Skeletal muscle cell (primary cell): ENCODE results near the gene SNED1.
A peak's percentile ranks its signal among the peaks of the same experiment; 100 is the strongest.

Experiments
- DNase-seq: peaks from one replicate; pipeline ENCODE4 v3.0.0-alpha.2; 2010; ENCODE audit warnings: low read depth
- H3K4me3 ChIP-seq: 2 replicates; pipeline ENCODE4 v1.5.1; 2011; ENCODE audit warnings: low read depth, mild to moderate bottlenecking, control low read depth, low read length, moderate library complexity

SNED1 gene

DNA sequence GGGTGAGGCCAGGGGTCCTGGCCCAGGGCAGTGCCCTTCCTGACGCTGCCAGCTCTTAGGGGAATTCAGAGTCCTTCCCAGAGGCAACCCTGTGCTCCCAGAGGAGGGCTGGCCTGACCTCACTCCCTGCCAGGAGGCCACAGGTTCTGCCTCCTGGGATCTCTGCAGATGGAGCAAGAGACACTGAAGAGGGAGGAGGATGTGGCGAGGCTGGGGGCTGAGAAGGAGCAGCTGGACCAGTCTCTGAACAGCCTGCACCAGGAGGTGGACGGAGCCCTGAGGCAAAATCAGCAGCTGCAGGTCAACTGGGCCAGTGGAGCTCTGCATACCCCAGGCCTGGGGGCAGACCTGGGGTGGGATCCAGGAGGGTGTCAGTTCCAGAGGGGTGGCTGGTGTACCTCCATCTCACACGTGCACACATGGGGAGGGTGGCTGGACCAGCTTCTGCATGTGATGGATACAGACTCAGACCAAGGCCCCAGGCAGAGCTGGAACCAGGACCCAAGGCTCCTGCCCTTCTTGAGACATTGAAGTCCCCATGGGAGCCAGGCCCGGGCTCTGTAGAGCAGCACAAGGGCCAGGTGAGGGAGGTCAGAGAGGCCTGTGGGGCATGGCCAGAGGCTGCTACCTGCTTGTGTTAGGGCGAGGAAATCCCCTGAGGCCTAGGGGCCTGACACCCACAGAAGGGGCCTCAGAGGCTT, 9.7 kb upstream of the SNED1 start:
- no peak for DNase-seq
- no peak overlapping the region for H3K4me3 ChIP-seq

DNA sequence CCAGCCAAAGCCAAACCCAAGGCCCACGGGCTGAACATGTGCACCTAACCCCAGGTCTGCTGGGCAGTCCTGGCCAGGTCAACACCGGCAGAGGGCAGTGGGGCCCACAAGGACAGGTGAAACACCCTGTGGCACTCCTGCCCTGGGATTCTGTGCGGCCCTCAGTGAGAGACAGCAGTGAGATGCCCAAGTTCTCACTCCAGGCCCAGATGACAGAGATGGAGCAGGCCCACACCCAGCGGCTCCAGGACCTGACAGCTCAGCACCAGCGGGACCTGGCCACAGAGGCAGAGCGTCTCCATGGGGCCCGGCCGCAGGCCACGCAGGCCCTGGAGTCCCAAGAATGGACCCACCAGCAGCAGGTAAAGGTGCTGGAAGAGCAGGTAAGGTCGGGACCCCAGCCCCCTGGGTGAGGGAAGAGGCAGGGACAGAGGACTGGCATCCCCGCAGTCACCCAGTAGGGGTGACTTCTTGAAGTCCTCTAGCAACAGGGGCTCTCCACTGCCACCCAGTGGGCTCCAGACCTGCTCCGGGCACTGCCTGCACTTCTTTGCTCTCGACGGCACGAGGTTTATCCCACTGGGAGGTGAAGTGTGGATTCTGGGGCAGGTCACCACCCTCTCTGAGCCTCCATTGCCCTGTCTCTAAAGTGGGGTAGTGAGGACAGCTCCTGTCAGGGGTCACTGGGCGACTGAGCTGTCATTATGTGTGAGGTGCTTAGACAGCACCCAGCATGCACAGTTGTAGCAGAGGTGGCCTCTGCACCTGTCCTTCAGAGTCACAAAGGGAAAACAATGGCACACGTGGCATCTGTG, 8.8 kb upstream of the SNED1 start:
- no peak for DNase-seq
- no peak overlapping the region for H3K4me3 ChIP-seq

DNA sequence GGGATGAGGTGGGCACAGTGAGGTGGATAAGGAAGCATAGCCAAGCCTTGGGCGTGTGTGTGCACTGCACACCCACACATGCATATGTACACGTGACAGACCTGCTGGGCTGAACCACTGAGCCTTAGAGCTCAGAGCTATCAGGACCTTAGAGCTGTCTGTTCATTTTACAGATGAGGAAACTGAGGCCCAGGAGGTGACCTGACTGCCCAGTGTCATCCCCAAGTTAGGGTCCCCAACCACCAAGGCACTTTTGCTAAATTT, 8.2 kb upstream of the SNED1 start:
- no peak for DNase-seq
- H3K4me3 ChIP-seq: no peak overlapping the region

DNA sequence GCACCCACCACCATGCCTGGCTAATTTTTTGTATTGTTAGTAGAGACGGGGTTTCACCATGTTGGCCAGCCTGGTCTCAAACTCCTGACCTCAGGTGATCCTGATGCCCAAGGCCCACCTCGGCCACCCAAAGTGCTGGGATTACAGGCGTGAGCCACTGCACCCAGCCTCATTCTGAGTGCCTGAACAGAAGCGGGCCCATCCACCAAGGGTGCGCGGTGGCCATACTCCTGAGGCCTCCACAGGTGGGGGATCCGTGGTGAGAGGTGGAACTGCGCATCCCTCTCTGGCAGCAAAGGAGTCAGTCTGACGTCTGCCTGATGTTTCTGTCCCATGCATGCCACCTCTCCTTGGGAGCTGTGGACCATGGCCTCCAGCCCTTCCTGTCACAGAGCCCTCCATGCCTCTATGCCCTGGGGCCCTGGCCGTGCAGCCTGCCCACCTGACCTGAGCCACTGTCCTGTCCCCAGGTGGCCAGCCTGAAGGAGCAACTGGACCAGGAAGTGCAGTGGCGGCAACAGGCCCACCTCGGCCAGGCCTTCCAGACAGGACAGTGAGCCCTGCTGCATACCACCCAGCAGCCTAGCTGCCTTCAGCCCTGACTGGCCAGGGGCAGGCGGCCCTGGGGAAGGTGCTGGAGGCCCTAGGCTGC, 7.6 kb upstream of the SNED1 start:
- H3K4me3 ChIP-seq: no peak overlapping the region
- DNase-seq: no peak

DNA sequence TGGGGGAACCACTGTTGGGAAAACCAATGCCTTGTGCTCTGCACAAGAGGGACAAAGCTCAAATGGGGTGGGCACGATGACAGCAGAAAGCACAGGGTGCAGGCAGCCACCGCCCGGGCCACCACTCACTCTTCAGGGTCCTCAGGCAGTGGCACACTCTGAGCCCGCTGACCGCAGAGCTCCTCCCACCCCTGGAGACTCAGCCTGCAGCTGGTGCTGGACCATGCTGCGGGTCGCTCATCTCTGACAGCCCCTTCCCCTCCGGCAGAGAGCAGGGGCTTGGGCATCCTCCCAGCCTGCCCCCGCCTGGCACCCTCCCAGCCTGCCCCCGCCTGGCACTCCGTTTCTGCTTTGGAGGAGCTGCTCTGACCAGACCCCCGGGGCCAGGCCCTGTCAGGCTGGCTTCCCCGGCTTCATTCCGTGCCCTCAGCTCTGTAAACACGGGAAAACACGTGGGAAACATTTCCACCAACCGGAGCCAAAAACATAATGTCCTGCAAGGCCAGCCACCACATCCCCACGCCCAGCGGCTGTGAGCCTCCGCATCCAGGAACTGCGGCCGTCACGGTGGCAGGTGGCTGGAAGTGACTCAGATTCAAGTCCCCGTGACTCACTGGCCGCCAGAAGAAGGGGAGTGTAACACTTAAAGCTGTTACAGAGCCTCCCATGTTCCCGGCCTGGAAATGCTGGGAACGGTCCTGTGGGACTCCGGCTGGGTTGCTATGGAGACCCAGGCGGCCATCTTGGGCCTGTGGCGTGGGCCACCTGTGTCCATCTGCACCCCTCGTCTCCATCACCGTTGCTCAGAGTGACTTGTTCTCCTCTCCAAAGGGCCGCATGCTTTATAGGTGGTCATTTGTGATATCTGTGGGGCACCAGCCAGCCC, 6.8 kb upstream of the SNED1 start:
- peak; percentile 92 for DNase-seq
- H3K4me3 ChIP-seq: no peak overlapping the region

DNA sequence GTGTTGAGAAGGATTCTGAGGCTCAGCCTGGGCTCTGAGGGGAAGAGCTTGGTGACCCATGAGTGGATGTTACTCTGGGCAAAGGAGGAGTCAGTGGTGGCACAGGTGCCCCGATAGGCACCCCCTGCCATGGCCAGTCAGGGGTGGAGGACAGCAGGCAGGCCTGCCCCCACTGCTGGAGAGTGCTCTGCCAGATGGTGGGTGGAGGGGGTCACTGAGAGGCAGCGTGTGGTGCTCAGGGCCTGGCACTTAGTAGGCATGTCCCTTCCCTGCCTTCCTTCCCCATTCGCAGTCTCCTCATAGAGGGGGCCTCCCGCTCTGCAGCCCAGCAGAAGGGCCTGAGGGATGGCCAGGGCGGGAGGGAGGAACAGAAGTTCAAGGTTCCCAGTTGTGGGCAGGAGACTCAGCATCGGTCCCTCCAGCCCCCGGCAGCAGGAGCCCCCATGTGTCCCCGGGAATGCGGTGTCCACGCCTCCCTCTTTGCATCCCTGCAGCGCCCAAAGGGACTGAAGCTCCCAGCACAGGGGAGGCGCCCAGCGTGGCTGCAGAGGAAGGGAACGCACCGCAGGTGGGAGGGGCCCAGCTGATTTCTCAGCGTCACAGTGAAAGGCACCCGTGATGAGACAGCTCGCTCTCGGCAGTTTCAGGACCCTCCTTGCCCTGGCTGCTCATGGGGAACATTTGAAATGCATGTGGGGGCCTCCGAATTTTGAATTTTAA, 5.7 kb upstream of the SNED1 start:
- DNase-seq: no peak
- no peak overlapping the region for H3K4me3 ChIP-seq

DNA sequence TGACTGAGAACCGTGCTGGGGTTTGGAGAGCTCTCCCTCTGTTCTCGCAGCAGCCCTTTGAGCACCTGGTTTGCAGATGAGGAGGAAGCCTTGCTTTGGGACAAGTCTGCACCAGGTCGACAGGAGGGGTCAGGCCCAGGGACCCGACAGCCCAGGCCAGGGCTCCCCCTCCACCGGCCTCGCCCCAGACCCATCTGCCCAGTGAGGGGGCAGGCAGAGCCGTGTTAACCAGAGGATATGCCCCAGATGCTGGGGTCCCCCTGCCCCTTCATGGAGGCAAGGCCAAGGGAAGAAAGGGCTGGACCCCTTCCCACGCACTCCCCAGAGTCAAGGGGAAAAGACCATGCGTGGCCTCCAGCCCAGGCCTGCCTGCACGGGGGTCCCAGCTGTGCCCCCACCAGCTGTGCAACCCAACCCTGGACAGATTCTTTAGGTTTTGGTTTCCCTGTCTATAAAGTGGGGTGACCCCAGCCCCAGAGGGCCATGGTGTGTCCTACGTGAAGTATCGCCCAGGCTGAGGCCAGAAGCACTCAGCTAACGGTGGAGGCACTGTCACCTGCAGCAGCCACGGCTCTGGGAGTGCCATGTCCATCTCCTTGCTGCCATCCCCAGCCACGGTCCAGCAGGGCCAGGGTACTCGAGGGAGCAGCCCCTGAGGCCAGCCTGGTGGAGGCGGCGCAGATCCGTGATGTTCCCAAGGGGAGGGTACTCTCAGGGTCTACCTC, 4.8 kb upstream of the SNED1 start:
- H3K4me3 ChIP-seq: no peak overlapping the region
- DNase-seq: no peak

DNA sequence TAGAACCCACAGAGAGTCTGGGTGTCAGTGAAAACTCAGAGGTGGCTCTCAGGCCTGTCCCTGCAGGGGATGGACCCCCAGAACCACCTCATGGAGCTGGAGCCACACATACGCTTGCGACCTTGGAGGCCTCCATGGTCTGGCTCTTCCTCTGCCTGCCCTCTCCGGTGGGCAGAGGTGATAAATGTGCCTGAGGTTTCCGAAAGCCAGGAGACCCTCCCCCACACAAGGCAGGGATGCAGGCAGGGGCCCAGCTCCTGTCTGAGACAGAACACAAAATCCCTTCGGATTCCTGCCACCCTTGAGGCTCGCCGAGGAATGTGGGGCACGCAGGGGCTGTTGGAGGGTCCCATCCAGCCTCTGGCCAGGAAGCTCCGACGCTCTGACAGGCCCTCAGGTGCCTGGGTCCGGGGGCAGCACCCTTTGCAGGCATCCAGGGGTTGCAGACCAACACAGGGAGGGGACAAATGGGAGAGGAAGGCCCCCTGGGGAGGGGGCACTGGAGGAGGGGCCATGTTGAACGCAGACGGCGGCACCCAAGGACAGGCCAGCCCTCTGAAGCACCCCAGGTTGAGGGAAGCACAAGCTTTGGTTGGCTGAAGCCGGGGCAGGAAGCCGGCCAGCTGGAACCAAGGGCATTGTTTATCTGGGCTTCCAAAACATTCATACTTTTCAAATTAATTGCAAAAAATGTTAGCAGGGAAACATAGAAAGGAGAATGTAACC, 4.1 kb upstream of the SNED1 start:
- H3K4me3 ChIP-seq: no peak overlapping the region
- no peak for DNase-seq

DNA sequence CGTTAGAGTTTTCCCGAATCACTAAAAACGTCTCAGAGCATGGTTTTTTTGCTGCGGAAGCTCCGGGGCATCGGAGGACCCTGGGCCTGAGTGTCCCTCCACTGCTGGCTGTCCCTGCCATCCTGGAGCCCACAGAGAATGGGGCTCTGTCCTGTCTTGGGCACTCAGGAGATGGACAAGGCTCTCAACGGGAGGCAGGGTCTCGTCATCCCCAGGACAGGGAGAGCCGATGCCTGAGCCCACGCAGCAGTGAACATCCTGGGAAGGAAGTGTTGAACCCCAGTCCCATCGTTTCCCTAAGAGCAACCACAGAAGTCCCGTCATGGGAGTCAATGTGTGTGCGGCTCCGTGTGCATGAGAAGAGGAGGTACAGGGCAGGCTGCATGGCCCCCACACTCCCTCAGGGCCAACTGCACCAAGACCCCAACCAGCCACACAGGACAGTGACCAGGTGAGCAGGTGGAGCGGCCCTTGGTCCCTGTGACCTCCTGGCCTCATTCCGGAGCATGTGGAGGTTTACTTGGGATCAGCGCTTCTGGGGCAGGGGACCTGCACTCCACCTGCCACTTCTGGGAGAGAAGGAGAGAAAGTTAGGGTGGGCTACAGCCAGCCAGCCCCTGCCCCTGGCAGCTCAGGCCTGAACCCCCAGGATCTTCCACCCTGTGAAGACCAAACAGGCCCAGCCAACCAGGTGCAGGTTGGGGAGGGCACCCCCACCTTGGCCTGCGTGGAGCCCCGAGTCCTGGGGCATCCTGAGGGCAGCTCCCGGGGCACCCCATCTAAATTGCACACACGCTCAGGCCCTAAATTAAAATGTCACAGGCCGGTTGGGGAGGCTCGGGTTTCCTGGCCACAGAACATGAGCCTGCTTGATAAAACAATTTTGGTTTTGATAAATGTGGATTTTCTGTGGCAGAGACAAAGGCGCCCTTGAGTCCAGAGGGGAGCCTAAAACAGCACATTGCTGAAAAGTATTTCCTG, 3.1 kb upstream of the SNED1 start:
- no peak overlapping the region for H3K4me3 ChIP-seq
- DNase-seq: no peak

DNA sequence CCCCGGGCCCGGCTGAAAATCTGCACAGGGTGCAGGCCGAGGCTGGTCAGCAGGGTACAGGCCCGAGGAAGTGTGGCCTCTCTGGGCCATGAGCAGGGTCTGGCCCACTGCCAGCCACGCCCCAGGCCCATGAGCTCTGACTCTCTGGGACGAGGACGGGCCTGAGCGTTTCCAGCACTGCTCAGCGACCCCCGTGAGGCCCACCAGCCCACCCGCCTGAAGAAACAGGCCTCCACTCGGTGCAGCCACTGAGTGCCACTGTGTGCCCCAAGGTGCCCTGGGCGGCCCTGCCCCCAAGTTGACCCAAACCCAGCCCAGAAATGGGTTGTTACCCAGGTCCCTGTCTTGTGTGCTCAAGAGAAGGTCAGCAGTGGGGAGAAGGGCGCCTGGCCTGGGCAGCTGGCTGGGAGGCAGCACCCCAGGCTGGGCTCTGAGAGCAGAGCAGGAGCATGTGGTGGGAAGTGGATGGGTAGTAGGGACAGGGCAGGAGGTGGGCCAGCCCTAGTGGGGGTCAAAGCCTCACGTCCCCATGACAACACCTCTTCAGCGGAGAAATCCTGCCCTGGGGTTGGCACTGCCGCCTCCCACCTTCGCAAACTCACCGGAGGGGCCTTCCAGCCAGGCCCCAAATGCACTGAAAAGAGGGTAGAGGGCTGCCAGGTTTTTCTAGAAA, 2.1 kb upstream of the SNED1 start:
- no peak overlapping the region for H3K4me3 ChIP-seq
- DNase-seq: no peak

DNA sequence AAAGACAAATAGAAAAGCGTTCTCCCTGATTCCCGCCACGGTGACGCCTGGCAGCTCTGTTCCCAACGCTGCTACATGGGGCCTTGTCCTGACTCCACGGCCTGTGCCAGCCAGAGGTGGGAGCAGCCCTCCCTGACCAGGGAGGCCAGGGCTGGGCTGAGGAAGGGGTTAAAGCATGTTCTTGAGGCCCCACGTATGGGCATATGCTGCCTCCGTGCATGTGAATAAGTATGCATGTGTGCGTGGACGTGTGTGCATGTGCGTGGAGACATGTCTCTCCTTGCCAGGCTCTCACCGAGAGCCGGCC, 1.6 kb upstream of the SNED1 start:
- DNase-seq: no peak
- H3K4me3 ChIP-seq: no peak overlapping the region

DNA sequence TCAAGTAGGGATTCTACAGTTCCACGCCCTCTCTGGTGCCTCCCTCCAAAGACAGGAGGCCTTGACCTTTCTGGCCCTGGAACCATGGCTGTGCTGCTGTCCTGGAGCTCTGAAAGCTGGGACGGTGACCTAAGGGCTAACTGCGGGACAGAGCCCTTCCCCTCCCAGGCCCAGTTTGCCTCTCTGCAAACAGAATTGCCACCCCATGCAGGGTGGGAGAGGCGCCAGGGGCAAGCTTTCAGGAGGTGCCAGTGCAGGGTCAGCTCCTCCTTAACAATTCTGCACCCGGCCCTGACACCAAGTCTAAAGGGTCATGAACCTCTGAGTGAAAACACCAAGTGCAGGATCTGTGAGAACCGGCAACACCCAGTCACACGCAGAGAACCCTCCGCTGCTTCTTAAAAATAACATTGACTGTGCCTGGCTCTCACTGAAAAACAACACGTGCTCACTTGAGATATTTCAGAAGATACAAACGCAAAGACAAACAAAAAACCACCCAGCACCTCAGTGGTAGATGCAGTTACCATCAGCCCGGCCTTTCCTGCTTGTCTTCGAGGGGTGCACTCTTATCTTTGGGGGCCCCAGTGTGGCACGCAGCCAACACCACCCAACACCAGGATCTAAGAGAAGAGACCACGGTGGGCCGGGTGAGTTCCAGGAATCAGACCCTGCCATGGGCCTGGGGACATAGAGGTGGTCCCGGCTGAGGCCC, 1.1 kb upstream of the SNED1 start:
- DNase-seq: no peak
- H3K4me3 ChIP-seq: no peak overlapping the region

DNA sequence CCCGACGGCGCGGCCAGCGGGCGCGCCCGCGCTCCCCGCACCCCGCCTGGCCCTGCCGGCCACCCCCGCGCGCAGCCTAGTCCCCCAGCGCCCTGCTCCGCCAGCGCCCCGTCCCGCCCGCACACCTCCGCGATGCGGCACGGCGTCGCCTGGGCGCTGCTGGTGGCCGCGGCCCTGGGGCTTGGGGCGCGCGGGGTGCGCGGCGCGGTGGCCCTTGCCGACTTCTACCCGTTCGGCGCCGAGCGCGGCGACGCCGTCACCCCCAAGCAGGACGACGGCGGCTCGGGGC, 232 bp downstream of the SNED1 start:
- no peak for DNase-seq
- peak overlapping the region; percentile 58 for H3K4me3 ChIP-seq

DNA sequence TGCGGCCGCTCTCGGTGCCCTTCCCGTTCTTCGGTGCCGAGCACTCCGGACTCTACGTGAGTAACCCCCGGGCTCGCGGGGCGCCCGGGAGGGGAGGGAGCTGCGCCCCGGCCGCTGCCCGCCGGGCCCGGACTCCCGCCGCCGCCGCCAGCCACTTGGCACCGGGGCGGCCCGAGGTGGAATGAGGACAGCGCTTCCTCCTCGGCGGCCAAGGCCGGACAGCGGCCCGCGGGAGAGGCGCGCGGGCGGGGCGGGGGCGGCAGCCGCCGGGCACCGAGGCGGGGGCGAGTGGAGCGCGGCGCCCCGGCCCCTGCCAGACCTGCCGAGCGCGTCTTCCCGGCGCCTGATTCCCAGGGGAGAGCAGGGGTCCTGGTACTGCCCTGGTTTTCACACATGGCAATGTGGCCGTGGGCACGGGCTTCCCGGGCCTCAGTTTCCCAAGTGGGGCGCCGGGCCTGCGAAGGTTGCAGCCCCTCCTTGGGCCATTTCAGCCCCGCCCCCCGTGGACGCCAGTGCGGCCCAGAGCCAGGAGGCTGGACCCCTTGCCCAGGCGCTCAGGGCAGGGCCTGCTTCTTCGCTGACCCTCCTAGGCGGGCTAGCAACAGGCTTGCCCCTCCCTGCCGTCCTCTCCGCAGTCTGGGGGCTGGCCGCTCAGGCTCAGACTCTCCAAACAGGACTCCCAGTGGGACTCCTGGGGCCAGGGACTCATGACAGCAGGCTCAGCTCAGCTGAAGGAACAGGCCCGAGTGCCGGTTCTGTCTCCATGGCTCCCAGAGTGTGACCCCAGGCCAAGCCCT, 775 bp downstream of the SNED1 start:
- no peak for DNase-seq
- peak overlapping the region; percentile 58 for H3K4me3 ChIP-seq

DNA sequence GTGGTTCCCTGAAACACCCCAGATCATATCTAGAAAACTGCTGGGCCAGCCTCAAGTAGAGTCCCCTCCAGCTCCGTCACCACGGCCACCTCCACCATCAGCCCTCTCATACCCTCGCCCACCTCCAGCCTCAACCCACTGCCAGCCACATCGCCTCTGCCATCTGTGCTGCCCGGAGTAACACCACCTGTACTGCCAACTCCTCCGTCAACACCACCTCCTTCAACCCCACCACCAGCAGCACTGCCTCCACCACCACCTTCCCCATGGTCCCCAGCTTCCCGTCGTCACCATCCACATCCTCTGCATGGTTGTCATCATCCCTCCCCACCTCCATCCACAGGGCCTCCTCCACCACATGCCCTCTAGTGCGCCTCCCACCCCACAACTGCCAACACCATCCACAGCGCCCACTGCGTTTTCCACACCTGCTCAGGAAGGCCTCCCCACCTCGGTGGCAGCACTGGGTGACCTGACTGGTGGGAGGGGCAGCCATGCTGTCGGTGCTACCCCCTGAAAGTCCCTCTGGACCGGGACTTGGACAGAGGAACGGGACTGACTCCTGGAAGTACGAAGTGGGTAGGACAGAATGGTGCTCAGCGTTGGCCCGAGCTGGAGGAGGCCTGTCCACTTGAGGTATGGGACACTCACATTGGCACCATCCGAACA, 1.6 kb downstream of the SNED1 start:
- H3K4me3 ChIP-seq: peak overlapping the region; percentile 58
- DNase-seq: no peak
